ENCODE measurements around the gene ZMYND19.

DNA sequence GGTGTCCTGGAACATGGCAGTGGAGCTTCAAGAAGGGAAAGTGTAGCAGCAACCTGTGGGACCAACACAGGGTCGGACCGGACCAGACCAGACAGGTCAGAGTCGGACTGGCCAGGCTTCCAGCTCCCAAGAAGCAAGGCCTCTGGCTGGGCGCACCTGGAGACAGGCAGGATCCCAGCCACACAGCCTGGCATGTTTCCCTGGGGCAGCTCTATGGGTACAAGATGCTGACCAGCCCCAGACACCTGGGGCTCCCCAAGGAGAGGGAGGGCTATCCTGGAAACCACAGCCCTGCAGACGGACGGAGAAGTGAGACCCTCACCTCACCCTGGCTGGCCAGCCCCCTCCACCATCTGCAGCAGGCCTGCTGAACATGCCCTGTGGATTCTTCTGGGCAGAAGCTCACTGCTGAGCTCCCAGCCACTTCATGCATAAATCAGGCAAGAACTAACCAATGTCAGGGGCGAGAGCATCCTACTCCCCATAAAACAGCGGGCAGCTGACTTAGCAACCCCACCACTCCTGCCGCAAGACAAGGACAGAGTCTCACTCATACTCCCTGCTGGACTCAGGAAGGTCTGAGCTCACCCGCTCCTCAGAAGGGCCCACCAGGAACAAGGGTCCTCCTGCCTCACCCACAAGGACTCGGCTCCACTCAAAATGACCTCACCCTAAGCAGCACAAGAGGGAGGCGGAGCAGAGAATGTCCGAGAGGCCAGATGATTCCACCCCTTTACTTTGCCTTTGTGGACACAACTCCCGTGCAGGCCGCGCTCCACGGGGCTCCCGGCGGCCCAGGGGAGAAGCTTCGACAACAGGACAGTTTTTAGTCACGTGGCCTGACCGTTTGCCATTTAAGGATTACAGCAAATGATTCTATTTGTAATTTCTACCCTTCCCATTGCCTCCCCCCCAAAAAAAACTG, 8.7 kb downstream of the ZMYND19 start:
- TF ChIP-seq, protein P1, sequence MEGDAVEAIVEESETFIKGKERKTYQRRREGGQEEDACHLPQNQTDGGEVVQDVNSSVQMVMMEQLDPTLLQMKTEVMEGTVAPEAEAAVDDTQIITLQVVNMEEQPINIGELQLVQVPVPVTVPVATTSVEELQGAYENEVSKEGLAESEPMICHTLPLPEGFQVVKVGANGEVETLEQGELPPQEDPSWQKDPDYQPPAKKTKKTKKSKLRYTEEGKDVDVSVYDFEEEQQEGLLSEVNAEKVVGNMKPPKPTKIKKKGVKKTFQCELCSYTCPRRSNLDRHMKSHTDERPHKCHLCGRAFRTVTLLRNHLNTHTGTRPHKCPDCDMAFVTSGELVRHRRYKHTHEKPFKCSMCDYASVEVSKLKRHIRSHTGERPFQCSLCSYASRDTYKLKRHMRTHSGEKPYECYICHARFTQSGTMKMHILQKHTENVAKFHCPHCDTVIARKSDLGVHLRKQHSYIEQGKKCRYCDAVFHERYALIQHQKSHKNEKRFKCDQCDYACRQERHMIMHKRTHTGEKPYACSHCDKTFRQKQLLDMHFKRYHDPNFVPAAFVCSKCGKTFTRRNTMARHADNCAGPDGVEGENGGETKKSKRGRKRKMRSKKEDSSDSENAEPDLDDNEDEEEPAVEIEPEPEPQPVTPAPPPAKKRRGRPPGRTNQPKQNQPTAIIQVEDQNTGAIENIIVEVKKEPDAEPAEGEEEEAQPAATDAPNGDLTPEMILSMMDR (IDR thresholded peaks at IDR 0.05): no peak
- no peak for TF ChIP-seq POLR2AphosphoS5 (IDR thresholded peaks at IDR 0.05)
- no peak for TF ChIP-seq POLR2A (IDR thresholded peaks at IDR 0.05)

Measured in breast epithelium (tissue), 3 donors.